Measurements from ENCODE around the gene KIF1A. TPM values are rescaled to one million over a fixed set of nuclear protein-coding genes. Genes with fewer than 3 reads are reported as not detected.

Gene KIF1A
- total and polyA plus RNA-seq, 10 of the 15 experiments (the other 5 are each of a cell fraction or from before 2014, with no cell fraction given): 0.04 to 0.95 (median 0.06) TPM; not detected in 5

GRCh38 chr2:240784629-240785423 is 35.2 kb downstream of the KIF1A start:
- BruUV-seq (replicated peaks): no TSS peak
- DNase-seq (ENCODE audit: low read depth, low spot score): no peak
- H3K4me3 ChIP-seq: no peak overlapping the region
- ChIA-PET POLR2A (no interaction called here), CTCF (no interaction called here), RAD21 (ENCODE audit: unreplicated experiment) (no interaction called here), SMC1A (ENCODE audit: uncharacterized antibody, unreplicated experiment) (no interaction called here)
- no peaks in the 10 kb centered on the region for H4K20me1 ChIP-seq (ENCODE audit: control insufficient read depth, insufficient read depth)
- H3K4me1 ChIP-seq (ENCODE audit: control insufficient read depth, insufficient read depth, low read length): peaks cover 4% of the 10 kb centered on the region; the same call in 1 of the 2 replicates
- intact Hi-C loops (cut with micrococcal nuclease; ENCODE audit: unreplicated experiment): no loop called here
- H3K9me3 ChIP-seq (replicated peaks; ENCODE audit: control insufficient read depth, insufficient read depth, low read length): no peaks in the 10 kb centered on the region; the same call in 2 of the 3 replicates
- H2AFZ ChIP-seq (ENCODE audit: control insufficient read depth, low read depth, low read length): no peak overlapping the region
- H3K9ac ChIP-seq (ENCODE audit: control insufficient read depth, insufficient read depth, low read length): no peak overlapping the region
- H3K36me3 ChIP-seq (ENCODE audit: control insufficient read depth in 2 of 2, insufficient read depth in 2 of 2, low read length in 1 of 2): no peaks in the 10 kb centered on the region
- no peak for FAIRE-seq
- in situ Hi-C loops (cut with MboI): no loop called here
- H3K4me2 ChIP-seq (ENCODE audit: control insufficient read depth, insufficient read depth): no peak overlapping the region
- no peaks in the 10 kb centered on the region for H3K79me2 ChIP-seq (ENCODE audit: control insufficient read depth, insufficient read depth, low read length)
- no peak for ATAC-seq
- H3K27me3 ChIP-seq (replicated peaks in 1 of 2; ENCODE audit: control insufficient read depth in 2 of 2, insufficient read depth in 2 of 2, low read length in 1 of 2): no peaks in the 10 kb centered on the region
- no peak overlapping the region for H3K27ac ChIP-seq (ENCODE audit: control insufficient read depth, insufficient read depth)
- 71% methylated on average over 24 of the region's 25 CpGs for WGBS (ENCODE audit: insufficient coverage, insufficient replicate concordance, low lambda C conversion rate, missing lambda C conversion rate)
- TF ChIP-seq E2F8 (IDR thresholded peaks at IDR 0.05; ENCODE audit: low read depth, partially characterized antibody) (no peak), SREBF1 (IDR thresholded peaks at IDR 0.05; ENCODE audit: low read length) (no peak), ETV6 (conservative IDR thresholded peaks at IDR 0.05 in 1 of 2, IDR thresholded peaks at IDR 0.05 in 1 of 2; ENCODE audit: borderline replicate concordance in 1 of 2, low read depth in 1 of 2) (no peak), ZNF274 (IDR thresholded peaks at IDR 0.05; ENCODE audit: insufficient read depth, insufficient read length) (no peak), NR2F1 (conservative IDR thresholded peaks at IDR 0.05) (no peak), JUNB (IDR thresholded peaks at IDR 0.05) (no peak), IKZF1 (conservative IDR thresholded peaks at IDR 0.05) (no peak), NFIC (IDR thresholded peaks at IDR 0.05; ENCODE audit: low read depth, low read length) (no peak), CREB1 (IDR thresholded peaks at IDR 0.05; ENCODE audit: low read depth) (no peak), PAX8 (IDR thresholded peaks at IDR 0.05) (no peak), BCLAF1 (IDR thresholded peaks at IDR 0.05) (no peak), MAX (IDR thresholded peaks at IDR 0.05; ENCODE audit: low read depth, low read length) (no peak)
- TF ChIP-seq, protein P1, sequence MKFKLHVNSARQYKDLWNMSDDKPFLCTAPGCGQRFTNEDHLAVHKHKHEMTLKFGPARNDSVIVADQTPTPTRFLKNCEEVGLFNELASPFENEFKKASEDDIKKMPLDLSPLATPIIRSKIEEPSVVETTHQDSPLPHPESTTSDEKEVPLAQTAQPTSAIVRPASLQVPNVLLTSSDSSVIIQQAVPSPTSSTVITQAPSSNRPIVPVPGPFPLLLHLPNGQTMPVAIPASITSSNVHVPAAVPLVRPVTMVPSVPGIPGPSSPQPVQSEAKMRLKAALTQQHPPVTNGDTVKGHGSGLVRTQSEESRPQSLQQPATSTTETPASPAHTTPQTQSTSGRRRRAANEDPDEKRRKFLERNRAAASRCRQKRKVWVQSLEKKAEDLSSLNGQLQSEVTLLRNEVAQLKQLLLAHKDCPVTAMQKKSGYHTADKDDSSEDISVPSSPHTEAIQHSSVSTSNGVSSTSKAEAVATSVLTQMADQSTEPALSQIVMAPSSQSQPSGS (IDR thresholded peaks at IDR 0.05; ENCODE audit: low read length): no peak
- TF ChIP-seq, protein P2, sequence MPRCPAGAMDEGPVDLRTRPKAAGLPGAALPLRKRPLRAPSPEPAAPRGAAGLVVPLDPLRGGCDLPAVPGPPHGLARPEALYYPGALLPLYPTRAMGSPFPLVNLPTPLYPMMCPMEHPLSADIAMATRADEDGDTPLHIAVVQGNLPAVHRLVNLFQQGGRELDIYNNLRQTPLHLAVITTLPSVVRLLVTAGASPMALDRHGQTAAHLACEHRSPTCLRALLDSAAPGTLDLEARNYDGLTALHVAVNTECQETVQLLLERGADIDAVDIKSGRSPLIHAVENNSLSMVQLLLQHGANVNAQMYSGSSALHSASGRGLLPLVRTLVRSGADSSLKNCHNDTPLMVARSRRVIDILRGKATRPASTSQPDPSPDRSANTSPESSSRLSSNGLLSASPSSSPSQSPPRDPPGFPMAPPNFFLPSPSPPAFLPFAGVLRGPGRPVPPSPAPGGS (IDR thresholded peaks at IDR 0.05; ENCODE audit: borderline replicate concordance, insufficient read depth, low read depth, low read length, poor library complexity, severe bottlenecking): no peak
